ENCODE measurements around the gene RAC3.

The RAC3 gene

DNA sequence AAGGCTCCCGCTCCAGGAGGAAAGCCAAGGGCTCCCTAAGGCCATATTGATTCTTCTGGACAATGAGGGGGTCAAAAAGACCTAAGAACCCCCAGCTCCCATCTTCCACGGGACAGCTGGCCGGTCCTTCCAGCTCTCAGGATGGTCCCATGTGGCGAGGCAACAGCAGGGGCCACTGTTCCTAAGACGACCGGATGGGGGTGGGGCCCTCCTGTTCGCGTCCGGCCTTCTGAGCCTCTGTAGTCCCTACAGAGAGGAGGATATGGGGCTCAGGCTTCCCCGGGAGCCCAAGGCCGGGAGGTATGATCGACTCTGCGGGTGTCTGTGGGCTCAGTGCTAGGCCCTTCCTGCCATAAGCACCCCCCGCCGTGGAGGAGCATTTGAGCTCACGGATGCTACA, 12.0 kb downstream of the RAC3 start:
- no peak for DNase-seq (ENCODE audit: low read depth)

- DNase-seq (ENCODE audit: low read depth): no peak
Observed at GRCh38 chr17:82045936-82046484, 14.5 kb downstream of the RAC3 start.

DNA sequence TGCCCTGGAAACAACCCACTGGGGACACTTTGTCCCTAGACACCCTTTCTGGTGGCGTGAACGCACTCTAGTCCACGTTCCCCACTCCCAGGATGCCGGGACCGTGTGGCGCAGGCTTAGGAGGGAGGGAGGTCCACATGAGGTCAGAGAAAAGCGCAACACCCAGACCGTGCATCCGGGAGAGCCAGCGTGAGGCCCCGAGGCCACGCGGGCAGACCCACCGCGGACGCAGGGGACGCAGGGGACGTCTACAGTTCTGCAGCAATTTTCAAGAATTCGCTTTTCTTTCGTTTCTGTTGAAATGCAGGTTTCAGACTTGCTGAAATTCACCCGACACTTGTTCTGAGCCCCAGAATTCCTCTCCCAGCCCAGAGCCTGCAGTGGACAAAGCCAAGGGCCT, 15.4 kb downstream of the RAC3 start:
- DNase-seq (ENCODE audit: low read depth): no peak

DNA sequence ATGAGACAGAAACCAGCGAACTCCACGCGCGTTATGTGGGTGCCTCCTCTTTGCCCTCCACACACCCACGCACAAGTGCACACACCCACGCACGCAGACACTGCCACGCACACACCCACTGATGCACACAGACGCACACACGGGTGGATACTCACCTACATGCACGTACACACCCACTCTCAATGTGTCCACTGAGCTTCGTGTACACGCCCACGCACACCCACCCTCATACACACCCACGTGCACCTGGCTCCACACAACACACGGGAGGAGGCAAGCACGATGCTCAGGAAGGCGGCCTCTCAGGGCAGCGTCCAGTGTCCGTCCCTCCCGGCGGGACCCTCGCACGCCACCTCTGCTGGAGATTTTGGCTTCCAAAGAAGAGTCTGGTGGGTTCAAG, 15.9 kb downstream of the RAC3 start:
- no peak for DNase-seq (ENCODE audit: low read depth)

- DNase-seq (ENCODE audit: low read depth): no peak
Observed at GRCh38 chr17:82047914-82048570, 16.6 kb downstream of the RAC3 start.

GRCh38 chr17:82048571-82048971, 17.1 kb downstream of the RAC3 start:
- no peak for DNase-seq (ENCODE audit: low read depth)

- DNase-seq (ENCODE audit: low read depth): no peak
Observed at GRCh38 chr17:82049106-82049505, 17.6 kb downstream of the RAC3 start.

GRCh38 chr17:82049521-82049971, 18.1 kb downstream of the RAC3 start:
- no peak for DNase-seq (ENCODE audit: low read depth)

- DNase-seq (ENCODE audit: low read depth): no peak
Observed at GRCh38 chr17:82050152-82050760, 18.8 kb downstream of the RAC3 start.

DNA sequence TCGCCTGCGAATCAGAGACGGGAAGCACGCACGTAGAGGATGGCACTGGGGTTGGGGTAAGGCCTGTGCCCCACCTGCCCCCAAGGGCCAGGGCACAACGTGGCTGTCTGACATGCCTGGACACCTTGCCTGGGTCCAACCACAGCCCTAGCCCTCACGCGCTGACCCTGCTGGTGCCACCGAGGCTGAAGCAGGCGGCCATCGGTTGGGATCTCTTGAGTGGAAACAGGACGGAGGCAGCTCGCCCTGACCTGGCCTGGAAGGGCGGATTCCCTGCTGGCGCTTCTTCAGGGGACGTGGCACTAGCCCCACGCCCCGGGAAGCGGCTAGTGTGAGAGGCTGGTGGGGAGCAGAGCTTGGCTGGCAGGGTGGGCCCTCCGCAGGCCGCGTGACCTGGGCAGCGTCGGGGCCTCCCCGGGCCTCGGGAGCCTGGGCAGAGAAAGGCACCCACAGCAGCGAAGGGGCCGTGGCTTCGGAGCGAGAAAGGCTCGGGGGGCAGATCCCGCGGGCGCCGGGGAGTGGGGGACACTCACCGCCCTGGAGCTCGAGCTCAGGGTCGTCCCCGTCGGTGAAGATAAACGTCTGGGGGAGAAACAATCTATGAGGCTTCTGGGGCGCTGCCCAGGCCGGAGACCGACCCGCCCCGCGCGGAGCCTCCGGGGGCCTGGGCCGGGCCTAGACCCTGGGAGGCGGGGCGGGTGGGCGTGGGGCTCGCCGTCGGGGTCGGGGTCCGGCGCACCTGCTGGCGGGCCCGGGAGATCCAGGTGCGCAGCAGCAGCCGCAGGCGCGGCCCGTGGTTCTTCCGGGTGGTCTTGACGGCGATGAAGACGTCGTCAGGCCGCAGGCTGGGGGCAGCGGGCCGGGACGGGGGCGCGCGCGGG, 19.5 kb downstream of the RAC3 start:
- DNase-seq (ENCODE audit: low read depth): no peak

GRCh38 chr17:82051776-82052637, 20.5 kb downstream of the RAC3 start, which contains the start of the genes GPS1 and RFNG:
TSS of gene GPS1 (plus strand) at chr17:82051898. CDS start at chr17:82051932, 34 bp downstream.
TSS of gene RFNG (minus strand) at chr17:82051811. CDS start at chr17:82051766, 45 bp downstream.
- peak; percentile 76 for DNase-seq (ENCODE audit: low read depth)

DNA sequence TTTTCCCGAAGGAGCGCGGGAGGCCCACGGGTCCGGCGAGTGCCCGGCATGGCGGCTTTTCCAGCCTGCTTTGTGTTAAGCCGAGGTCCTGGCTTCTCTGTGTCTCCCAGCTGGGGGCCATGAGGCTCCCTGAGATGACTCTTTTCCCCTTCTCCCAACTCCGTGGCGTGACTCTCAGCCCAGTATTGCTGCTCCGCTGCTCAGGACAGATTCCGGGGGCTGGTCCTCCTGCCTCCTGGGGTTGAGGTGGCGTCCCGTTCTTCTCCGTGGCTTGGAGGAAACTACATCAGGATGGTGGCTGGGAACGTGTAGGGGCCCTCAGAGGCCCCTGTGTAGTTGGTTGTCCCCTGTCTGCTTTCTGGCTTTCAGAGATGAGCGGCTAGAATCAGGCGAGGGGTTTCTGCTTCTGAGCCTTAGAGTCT, 21.2 kb downstream of the RAC3 start:
- DNase-seq (ENCODE audit: low read depth): no peak

GRCh38 chr17:82053130-82053529, 21.7 kb downstream of the RAC3 start:
- DNase-seq (ENCODE audit: low read depth): no peak

- DNase-seq (ENCODE audit: low read depth): no peak
Observed at GRCh38 chr17:82053556-82054263, 22.2 kb downstream of the RAC3 start.

DNA sequence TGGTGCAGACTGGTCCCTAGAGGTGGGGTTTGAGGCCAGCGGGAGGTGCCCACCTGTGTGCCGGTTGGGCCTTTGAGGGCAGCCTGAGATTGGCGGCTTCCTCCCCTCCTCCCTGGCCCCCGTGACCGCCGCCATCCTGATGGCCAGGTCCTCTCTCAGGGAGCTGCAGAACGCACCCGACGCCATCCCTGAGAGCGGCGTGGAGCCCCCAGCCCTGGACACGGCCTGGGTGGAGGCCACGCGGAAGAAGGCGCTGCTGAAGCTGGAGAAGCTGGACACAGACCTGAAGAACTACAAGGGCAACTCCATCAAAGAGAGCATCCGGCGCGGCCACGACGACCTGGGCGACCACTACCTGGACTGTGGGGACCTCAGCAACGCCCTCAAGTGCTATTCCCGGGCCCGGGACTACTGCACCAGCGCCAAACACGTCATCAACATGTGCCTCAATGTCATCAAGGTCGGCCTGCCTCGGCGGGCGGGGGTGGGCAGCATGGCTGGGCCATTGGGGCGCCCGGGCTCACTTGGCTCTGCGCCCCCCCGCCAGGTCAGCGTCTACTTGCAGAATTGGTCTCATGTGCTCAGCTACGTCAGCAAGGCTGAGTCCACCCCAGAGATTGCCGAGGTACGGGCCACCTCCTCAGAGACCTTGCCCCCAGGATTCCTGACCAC, 23.0 kb downstream of the RAC3 start:
- DNase-seq (ENCODE audit: low read depth): no peak

- DNase-seq (ENCODE audit: low read depth): no peak
Observed at GRCh38 chr17:82055023-82055964, 23.8 kb downstream of the RAC3 start.

- no peak for DNase-seq (ENCODE audit: low read depth)
Observed at GRCh38 chr17:82055965-82056728, 24.7 kb downstream of the RAC3 start.
